H1 (cell line): ENCODE data around the gene SENP7. TPM values are rescaled to one million over a fixed set of nuclear protein-coding genes. Genes with fewer than 3 reads are reported as not detected.

Experiments used
- CTCF ChIA-PET: fragments of 300-600 bp; sonication (Branson Sonifier 250); formaldehyde crosslinking; loops from one replicate; lab custom pipeline; 2021; ENCODE audit not compliant: partially characterized antibody; lab: Charles Lee
- POLR2A ChIA-PET: fragments of 300-600 bp; sonication (Branson Sonifier 250); formaldehyde crosslinking; loops from one replicate; lab custom pipeline; 2021; ENCODE audit warnings: inconsistent platforms; ENCODE audit not compliant: partially characterized antibody; lab: Charles Lee
- DNase-seq, 2 experiments: peaks; one replicate each; pipeline versions ENCODE4 v3.0.0 to v3.0.0-alpha.2; 2010 to 2022; ENCODE audit warnings: low spot score in 2 of 2, low read depth in 1 of 2, mixed read lengths in 1 of 2
- FAIRE-seq: peaks from 2 replicates; lab custom pipeline; 2011; peaks lifted over from hg19 to GRCh38; lab: Jason Lieb, UNC
- H2AFZ ChIP-seq: 2 replicates; pipeline ENCODE4 v1.8.1; 2012; ENCODE audit warnings: low read length, inconsistent platforms
- H2AK5ac ChIP-seq: 2 replicates; pipeline ENCODE4 v1.6.1; 2013; ENCODE audit warnings: low read depth, low read length
- H2BK120ac ChIP-seq: replicated peaks from 2 replicates; pipeline ENCODE3; 2013; ENCODE audit warnings: low read depth, low read length, inconsistent platforms
- H2BK12ac ChIP-seq: 2 replicates; pipeline ENCODE4 v1.6.1; 2013; ENCODE audit warnings: low read depth, low read length
- H2BK15ac ChIP-seq: 2 replicates; pipeline ENCODE4 v1.6.1; 2013; ENCODE audit warnings: low read length
- H2BK20ac ChIP-seq: 2 replicates; pipeline ENCODE4 v1.6.1; 2013; ENCODE audit warnings: low read length
- H2BK5ac ChIP-seq: 2 replicates; pipeline ENCODE4 v1.6.1; 2013; ENCODE audit warnings: low read depth, low read length
- H3K14ac ChIP-seq: 2 replicates; pipeline ENCODE4 v1.6.1; 2013; ENCODE audit warnings: inconsistent platforms; ENCODE audit not compliant: insufficient read length
- H3K18ac ChIP-seq: 2 replicates; pipeline ENCODE4 v1.6.1; 2013; ENCODE audit warnings: low read length; ENCODE audit errors: extremely low read depth
- H3K23ac ChIP-seq: 2 replicates; pipeline ENCODE4 v1.6.1; 2013; ENCODE audit warnings: inconsistent platforms; ENCODE audit not compliant: insufficient read length
- H3K23me2 ChIP-seq: 2 replicates; pipeline ENCODE4 v1.6.1; 2013; ENCODE audit warnings: low read depth, low read length
- H3K27ac ChIP-seq: 2 replicates; pipeline ENCODE4 v1.6.1; 2011; ENCODE audit warnings: low read depth, low read length, inconsistent platforms
- H3K27me3 ChIP-seq, 4 experiments: replicated peaks in 1 of 4; 1 replicate in 1 of 4; 2 replicates in 3 of 4; pipeline versions ENCODE4 v1.6.1 to v1.8.1; 2011 to 2013; ENCODE audit warnings: low read length in 3 of 4, mild to moderate bottlenecking in 3 of 4, inconsistent platforms in 2 of 4, mixed read lengths in 2 of 4, moderate library complexity in 1 of 4; ENCODE audit not compliant: control insufficient read depth in 3 of 4, insufficient read depth in 3 of 4; ENCODE audit errors: extremely low read depth in 1 of 4
- H3K36me3 ChIP-seq, 4 experiments: 2 replicates each; pipeline versions ENCODE4 v1.6.1 to v1.8.1; 2011 to 2013; ENCODE audit warnings: mild to moderate bottlenecking in 4 of 4, low read length in 3 of 4, moderate library complexity in 2 of 4, control low read depth in 1 of 4, inconsistent platforms in 1 of 4; ENCODE audit not compliant: insufficient read depth in 4 of 4, control insufficient read depth in 2 of 4
- H3K4ac ChIP-seq: replicated peaks from 2 replicates; pipeline ENCODE3; 2013; ENCODE audit warnings: low read length, low read depth, mixed read lengths, inconsistent platforms; ENCODE audit not compliant: insufficient read length
- H3K4me1 ChIP-seq, 4 experiments: replicated peaks in 1 of 4; 1 replicate in 1 of 4; 2 replicates in 3 of 4; pipeline versions ENCODE4 v1.6.1 to v1.8.1; 2011 to 2013; ENCODE audit warnings: low read length in 3 of 4, inconsistent platforms in 2 of 4, mixed read lengths in 1 of 4; ENCODE audit not compliant: insufficient read depth in 4 of 4, control insufficient read depth in 3 of 4
- H3K4me2 ChIP-seq, 2 experiments: 2 replicates each; pipeline versions ENCODE4 v1.6.1 to v1.8.1; 2011 to 2013; ENCODE audit warnings: low read depth in 2 of 2, low read length in 2 of 2, control low read depth in 1 of 2, inconsistent platforms in 1 of 2, mild to moderate bottlenecking in 1 of 2; ENCODE audit not compliant: insufficient read depth in 1 of 2
- H3K4me3 ChIP-seq, 4 experiments: fragments of 200-600, 300-600 bp in 1 of 4; sonication (generic), shearing (Covaris generic), sonication (Bioruptor Twin) in 1 of 4; 2 replicates each; pipeline versions ENCODE4 v1.5.1 to v1.8.1; 2011 to 2016; ENCODE audit warnings: low read length in 4 of 4, low read depth in 3 of 4, control low read depth in 2 of 4, inconsistent platforms in 2 of 4, mild to moderate bottlenecking in 2 of 4, mixed read lengths in 1 of 4, moderate library complexity in 1 of 4; ENCODE audit not compliant: insufficient read depth in 2 of 4; ENCODE audit errors: extremely low read depth in 1 of 4
- H3K56ac ChIP-seq: replicated peaks from 2 replicates; pipeline ENCODE3; 2013; ENCODE audit warnings: low read depth, mild to moderate bottlenecking, mixed read lengths, low read length, inconsistent platforms; ENCODE audit not compliant: insufficient read length
- H3K79me1 ChIP-seq: 2 replicates; pipeline ENCODE4 v1.6.1; 2013; ENCODE audit warnings: low read depth, low read length, control low read depth
- H3K79me2 ChIP-seq, 2 experiments: 2 replicates each; pipeline versions ENCODE4 v1.6.1 to v1.8.1; 2012 to 2013; ENCODE audit warnings: low read length in 2 of 2, mild to moderate bottlenecking in 2 of 2, inconsistent platforms in 1 of 2; ENCODE audit not compliant: insufficient read depth in 2 of 2, control insufficient read depth in 1 of 2
- H3K9ac ChIP-seq, 4 experiments: replicated peaks in 1 of 4; 1 replicate in 1 of 4; 2 replicates in 3 of 4; pipeline versions ENCODE4 v1.6.1 to v1.8.1; 2011 to 2013; ENCODE audit warnings: low read depth in 3 of 4, low read length in 3 of 4, control low read depth in 2 of 4, mild to moderate bottlenecking in 2 of 4, moderate library complexity in 2 of 4, inconsistent platforms in 1 of 4; ENCODE audit errors: extremely low read depth in 1 of 4
- H3K9me3 ChIP-seq, 2 experiments: 2 replicates each; pipeline versions ENCODE4 v1.6.1 to v1.8.1; 2012 to 2013; ENCODE audit warnings: mild to moderate bottlenecking in 2 of 2, moderate library complexity in 2 of 2, control low read depth in 1 of 2, inconsistent platforms in 1 of 2, low read depth in 1 of 2, low read length in 1 of 2, mixed read lengths in 1 of 2; ENCODE audit not compliant: insufficient read depth in 2 of 2
- H4K20me1 ChIP-seq, 2 experiments: replicated peaks in 1 of 2; 2 replicates each; pipeline versions ENCODE3 to v1.8.1; 2011 to 2013; ENCODE audit warnings: inconsistent platforms in 2 of 2, low read length in 2 of 2, mild to moderate bottlenecking in 1 of 2; ENCODE audit not compliant: insufficient read depth in 2 of 2, control insufficient read depth in 1 of 2
- H4K5ac ChIP-seq: 2 replicates; pipeline ENCODE4 v1.6.1; 2013; ENCODE audit warnings: low read length, low read depth, mixed read lengths, inconsistent platforms; ENCODE audit not compliant: insufficient read length
- H4K8ac ChIP-seq: 2 replicates; pipeline ENCODE4 v1.8.0; 2013; ENCODE audit warnings: mild to moderate bottlenecking, moderate library complexity, low read length, inconsistent platforms; ENCODE audit not compliant: insufficient read depth; ENCODE audit errors: extremely low read depth
- H4K91ac ChIP-seq: replicated peaks from 2 replicates; pipeline ENCODE3; 2013; ENCODE audit warnings: low read length, mixed read lengths, inconsistent platforms; ENCODE audit not compliant: insufficient read length
- EZH2 ChIP-seq: fragments of 200-600 bp; sonication (generic); IDR thresholded peaks from 2 replicates; pipeline ENCODE4 v1.7.1; 2012; ENCODE audit warnings: low read depth, mild to moderate bottlenecking, moderate library complexity, low read length, inconsistent platforms; ENCODE audit not compliant: severe bottlenecking
- FOSL1 ChIP-seq: IDR thresholded peaks from 2 replicates; pipeline ENCODE4 v1.6.1; 2011; ENCODE audit warnings: mild to moderate bottlenecking, low read depth, low read length, moderate library complexity; ENCODE audit not compliant: insufficient read depth
- KDM1A ChIP-seq: fragments of 200-600, 300-600 bp; sonication (generic); IDR thresholded peaks from 2 replicates; pipeline ENCODE4 v1.7.1; 2016; ENCODE audit warnings: mild to moderate bottlenecking, low read length, borderline replicate concordance
- RFX5 ChIP-seq: IDR thresholded peaks from 2 replicates; pipeline ENCODE4 v1.6.1; 2011; ENCODE audit warnings: low read depth, low read length, improper control_type of control experiment, borderline replicate concordance
- SIN3A ChIP-seq, 2 experiments: IDR thresholded peaks in 1 of 2; conservative IDR thresholded peaks in 1 of 2; 2 replicates each; pipeline ENCODE4 v1.6.1; 2011 to 2012; ENCODE audit warnings: low read length in 2 of 2, improper control_type of control experiment in 1 of 2, low read depth in 1 of 2, mild to moderate bottlenecking in 1 of 2
- polyA plus RNA-seq, 7 experiments: library from polyadenylated mRNA; depleted of rRNA in 3 of 7; stranded (reverse) in 5 of 7; unstranded in 2 of 7; fragments of >200 nt in 5 of 7; fragments of 200-250 nt in 2 of 7; gene quantifications; 1 replicate in 5 of 7; 2 replicates in 1 of 7; 4 replicates in 1 of 7; pipeline versions ENCODE4 v1.2.1 to v1.2.3, GENCODE V29; 2011 to 2013; ENCODE audit warnings: missing spikeins in 2 of 7, mixed read lengths in 2 of 7
- total RNA-seq: library from RNA; stranded (reverse); fragmentation: NEBNext Ultra II Directional; extraction: Animal tissue kit (Norgen Biotek cat#: 25700); gene quantifications from 2 replicates; pipeline ENCODE4 v1.2.1, GENCODE V29; 2021

The SENP7 gene
- total and polyA plus RNA-seq, 2 of the 8 experiments (the other 6 are each of a cell fraction or from before 2014, with no cell fraction given), result 2.8 to 7.8 TPM

DNA sequence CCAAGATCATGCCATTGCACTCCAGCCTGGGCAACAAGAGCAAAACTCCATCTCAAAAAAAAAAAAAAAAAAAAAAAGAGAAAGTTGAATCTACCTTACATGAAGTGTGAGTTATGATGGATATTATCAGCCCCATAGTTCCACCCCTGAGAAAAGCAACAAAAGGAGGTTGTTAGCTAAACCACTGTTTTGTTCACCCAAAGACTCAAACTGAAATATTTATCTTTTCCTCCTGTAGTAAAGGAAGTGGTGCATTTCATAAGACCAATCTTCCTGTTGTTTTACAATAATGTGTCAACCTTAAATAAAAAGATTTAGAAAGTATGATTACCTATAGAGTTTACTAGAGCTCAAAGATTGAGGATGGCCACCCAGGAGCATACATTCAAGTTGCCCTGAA lies 29.9 kb upstream of the SENP7 start:
- H3K4me3 ChIP-seq, result no peak overlapping the region
- no peak overlapping the region for H3K14ac ChIP-seq
- H4K91ac ChIP-seq, result no peak overlapping the region
- H3K79me1 ChIP-seq, result no peaks in the 10 kb centered on the region
- no peaks in the 10 kb centered on the region for H3K79me2 ChIP-seq
- POLR2A ChIA-PET, result interaction anchor here (1.2 kb wide), 2 partner anchors 12 to 19 kb away, joined by 3 to 4 read pairs; partner anchors contain the start of gene TRMT10C
- FAIRE-seq (no peak), DNase-seq (no peak)
- H3K4me2 ChIP-seq, result no peak overlapping the region
- CTCF ChIA-PET, result interaction anchor here (1.5 kb wide), 1 partner anchor 18 kb away, joined by 4 read pairs; the partner anchor contains the start of gene TRMT10C
- no peak overlapping the region for H2BK15ac ChIP-seq
- no peak overlapping the region for H2AK5ac ChIP-seq
- no peak overlapping the region for H3K23ac ChIP-seq
- no peak overlapping the region for H2AFZ ChIP-seq
- H2BK5ac ChIP-seq, result no peak overlapping the region
- no peaks in the 10 kb centered on the region for H3K27me3 ChIP-seq
- TF ChIP-seq RFX5 (no peak), SIN3A (conservative IDR thresholded peaks at IDR 0.05 in 1 of 2, IDR thresholded peaks at IDR 0.05 in 1 of 2; ENCODE audit: low read depth in 1 of 2, low read length in 2 of 2) (no peak), FOSL1 (no peak), KDM1A (no peak), EZH2 (no peak)
- H3K18ac ChIP-seq, result no peak overlapping the region
- H2BK12ac ChIP-seq, result no peak overlapping the region
- H3K4me1 ChIP-seq, result peaks cover 0 to 5% (median 2%) of the 10 kb centered on the region in 4 experiments; a peak in 1 of 7 replicates
- H3K9me3 ChIP-seq, result peaks cover 10 to 19% of the 10 kb centered on the region in 2 experiments; a peak in 3 of 4 replicates
- H2BK20ac ChIP-seq, result no peak overlapping the region
- no peaks in the 10 kb centered on the region for H3K36me3 ChIP-seq
- H3K56ac ChIP-seq, result no peak overlapping the region
- H3K9ac ChIP-seq, result no peak overlapping the region
- no peak overlapping the region for H4K5ac ChIP-seq
- H3K4ac ChIP-seq, result no peak overlapping the region
- H4K8ac ChIP-seq, result no peak overlapping the region
- no peaks in the 10 kb centered on the region for H3K23me2 ChIP-seq
- H2BK120ac ChIP-seq, result no peak overlapping the region
- H3K27ac ChIP-seq, result no peak overlapping the region
- H4K20me1 ChIP-seq, result no peaks in the 10 kb centered on the region
